GM06990 (cell line): ENCODE data around the gene SPTLC2.

ENCODE experiments used
- DNase-seq: peaks from one replicate; pipeline ENCODE4 v3.0.0-alpha.2; 2011; ENCODE audit not compliant: insufficient read length; ENCODE audit errors: extremely low read depth
- H3K27me3 ChIP-seq: replicated peaks from 2 replicates; pipeline ENCODE4 v1.6.0; 2011; ENCODE audit warnings: low read length; ENCODE audit not compliant: control insufficient read depth, insufficient read depth
- H3K36me3 ChIP-seq: 2 replicates; pipeline ENCODE4 v1.5.1; 2011; ENCODE audit warnings: low read length; ENCODE audit not compliant: control insufficient read depth, insufficient read depth
- H3K4me3 ChIP-seq: replicated peaks from 2 replicates; pipeline ENCODE4 v1.5.1; 2011; ENCODE audit warnings: low read depth, mild to moderate bottlenecking, control low read depth, low read length
- TF ChIP-seq, protein P1 (sequence below): IDR thresholded peaks from 2 replicates; pipeline ENCODE4 v1.5.1; 2011; ENCODE audit warnings: low read length, control low read depth, mild to moderate bottlenecking, inconsistent platforms; ENCODE audit not compliant: insufficient read depth, poor library complexity, severe bottlenecking

The SPTLC2 gene

GRCh38 chr14:77559381-77559780 lies 57.1 kb downstream of the SPTLC2 start:
- TF ChIP-seq, protein P1, sequence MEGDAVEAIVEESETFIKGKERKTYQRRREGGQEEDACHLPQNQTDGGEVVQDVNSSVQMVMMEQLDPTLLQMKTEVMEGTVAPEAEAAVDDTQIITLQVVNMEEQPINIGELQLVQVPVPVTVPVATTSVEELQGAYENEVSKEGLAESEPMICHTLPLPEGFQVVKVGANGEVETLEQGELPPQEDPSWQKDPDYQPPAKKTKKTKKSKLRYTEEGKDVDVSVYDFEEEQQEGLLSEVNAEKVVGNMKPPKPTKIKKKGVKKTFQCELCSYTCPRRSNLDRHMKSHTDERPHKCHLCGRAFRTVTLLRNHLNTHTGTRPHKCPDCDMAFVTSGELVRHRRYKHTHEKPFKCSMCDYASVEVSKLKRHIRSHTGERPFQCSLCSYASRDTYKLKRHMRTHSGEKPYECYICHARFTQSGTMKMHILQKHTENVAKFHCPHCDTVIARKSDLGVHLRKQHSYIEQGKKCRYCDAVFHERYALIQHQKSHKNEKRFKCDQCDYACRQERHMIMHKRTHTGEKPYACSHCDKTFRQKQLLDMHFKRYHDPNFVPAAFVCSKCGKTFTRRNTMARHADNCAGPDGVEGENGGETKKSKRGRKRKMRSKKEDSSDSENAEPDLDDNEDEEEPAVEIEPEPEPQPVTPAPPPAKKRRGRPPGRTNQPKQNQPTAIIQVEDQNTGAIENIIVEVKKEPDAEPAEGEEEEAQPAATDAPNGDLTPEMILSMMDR, result no peak
- peaks cover 2% of the 10 kb centered on the region for H3K36me3 ChIP-seq
- H3K27me3 ChIP-seq, result no peaks in the 10 kb centered on the region
- H3K4me3 ChIP-seq, result no peak overlapping the region
- no peak for DNase-seq

DNA sequence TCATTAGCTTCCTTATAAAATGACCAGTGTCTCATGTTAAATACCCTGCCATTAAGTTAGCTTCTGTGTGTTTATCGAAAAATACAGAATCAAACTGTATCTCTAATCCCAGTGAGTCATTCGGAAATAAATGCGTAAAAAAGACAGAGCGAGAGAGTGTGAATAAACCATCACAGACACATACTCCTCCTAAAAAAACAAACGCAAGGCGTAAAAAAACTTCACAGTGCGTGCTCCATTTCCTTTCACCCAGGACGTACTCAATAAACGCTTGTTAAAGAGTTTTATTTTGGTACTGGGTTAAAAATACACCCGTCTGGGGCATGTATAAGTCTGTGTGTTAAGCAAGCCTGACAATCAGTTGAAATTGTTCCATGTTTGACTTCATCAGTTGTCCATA lies 59.0 kb downstream of the SPTLC2 start:
- peaks cover 2% of the 10 kb centered on the region for H3K36me3 ChIP-seq
- DNase-seq, result no peak
- no peak overlapping the region for H3K4me3 ChIP-seq
- TF ChIP-seq, protein P1, result no peak
- H3K27me3 ChIP-seq, result no peaks in the 10 kb centered on the region

GRCh38 chr14:77556946-77557345 lies 59.5 kb downstream of the SPTLC2 start:
- no peak overlapping the region for H3K4me3 ChIP-seq
- TF ChIP-seq, protein P1, result no peak
- no peaks in the 10 kb centered on the region for H3K27me3 ChIP-seq
- no peak for DNase-seq
- H3K36me3 ChIP-seq, result peaks cover 2% of the 10 kb centered on the region

DNA sequence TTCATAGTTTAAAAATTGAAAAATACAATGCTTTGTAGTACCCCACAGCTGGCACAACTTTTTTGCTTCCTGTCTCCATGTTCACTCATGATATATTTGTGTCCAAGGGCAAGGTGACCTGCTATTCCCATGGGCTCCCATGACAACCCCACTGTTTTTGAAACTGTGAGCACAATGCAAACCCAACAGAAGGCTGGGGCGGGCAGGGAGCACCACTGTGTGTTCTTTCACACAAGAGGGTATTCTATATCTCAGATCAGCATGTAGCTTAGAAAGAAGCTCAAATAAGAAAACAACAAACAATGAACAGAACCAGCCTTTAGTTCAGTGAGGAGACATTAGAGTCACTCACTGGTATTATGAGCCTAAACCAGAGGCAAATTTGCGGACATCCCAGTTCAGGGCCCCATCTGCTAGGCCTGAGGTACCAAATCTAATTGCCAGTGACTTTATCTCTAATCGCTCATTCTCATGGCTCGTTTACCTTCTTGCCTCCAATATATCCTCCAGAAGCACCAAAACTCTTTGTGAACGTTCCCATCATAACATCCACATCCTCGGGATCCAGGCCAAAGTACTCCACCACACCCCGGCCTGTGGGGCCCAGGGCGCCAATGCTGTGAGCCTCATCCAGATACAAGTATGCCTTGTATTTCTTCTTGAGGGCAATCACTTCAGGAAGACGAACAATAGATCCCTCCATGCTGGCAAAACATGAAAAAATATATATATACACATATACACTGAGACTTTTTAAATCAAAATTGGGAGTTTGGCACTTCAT lies 61.4 kb downstream of the SPTLC2 start:
- TF ChIP-seq, protein P1, result no peak
- Histone ChIP-seq H3K27me3 (no peaks in the 10 kb centered on the region), H3K36me3 (peaks cover 2% of the 10 kb centered on the region), H3K4me3 (no peak overlapping the region)
- no peak for DNase-seq

DNA sequence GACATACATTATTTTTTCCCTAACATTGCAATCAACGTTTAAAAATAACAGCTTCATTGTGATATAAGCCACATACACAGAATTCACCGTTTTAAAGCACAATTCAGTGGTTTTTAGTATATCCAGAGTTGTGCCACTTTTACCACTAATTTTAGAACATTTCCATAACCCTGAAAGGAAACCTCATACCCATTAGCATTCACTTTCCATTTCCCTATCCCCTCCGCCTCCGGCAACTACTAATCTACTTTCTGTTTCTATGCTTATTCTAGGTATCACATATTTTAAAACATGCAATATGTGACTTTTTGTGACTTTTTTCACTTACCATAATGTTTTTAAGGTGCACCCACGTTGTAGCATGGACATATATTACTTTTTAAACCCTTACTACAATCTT lies 62.2 kb downstream of the SPTLC2 start:
- no peak for DNase-seq
- H3K36me3 ChIP-seq, result peaks cover 3% of the 10 kb centered on the region
- TF ChIP-seq, protein P1, result no peak
- no peak overlapping the region for H3K4me3 ChIP-seq
- no peaks in the 10 kb centered on the region for H3K27me3 ChIP-seq
